GM12801 (cell line): ENCODE measurements around the gene ZNF646.

Source experiments
- TF ChIP-seq, protein P1 (sequence below): IDR thresholded peaks from one replicate; pipeline ENCODE4 v1.5.1; 2011; ENCODE audit warnings: control low read depth; ENCODE audit not compliant: insufficient read length; ENCODE audit errors: extremely low read depth

Gene ZNF646

DNA sequence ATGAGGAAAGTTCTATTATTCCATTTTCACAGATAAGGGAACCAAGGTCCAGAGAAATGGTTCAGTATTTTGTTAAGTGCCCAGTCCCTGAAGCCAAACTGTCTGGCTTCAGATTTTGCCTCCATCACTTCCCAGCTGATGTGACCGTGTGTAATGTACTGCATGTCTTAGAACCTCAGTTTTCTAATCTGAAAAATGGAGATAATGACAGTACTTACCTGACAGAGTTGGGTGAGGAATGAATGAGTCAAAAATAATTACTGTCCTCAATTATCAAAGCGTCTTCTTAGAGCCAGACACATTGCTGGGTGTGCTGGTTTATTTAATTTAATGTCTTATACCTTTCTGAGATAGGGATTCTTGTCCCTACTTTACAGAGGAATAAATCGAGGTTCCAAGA, 6.9 kb upstream of the ZNF646 start:
- TF ChIP-seq, protein P1, sequence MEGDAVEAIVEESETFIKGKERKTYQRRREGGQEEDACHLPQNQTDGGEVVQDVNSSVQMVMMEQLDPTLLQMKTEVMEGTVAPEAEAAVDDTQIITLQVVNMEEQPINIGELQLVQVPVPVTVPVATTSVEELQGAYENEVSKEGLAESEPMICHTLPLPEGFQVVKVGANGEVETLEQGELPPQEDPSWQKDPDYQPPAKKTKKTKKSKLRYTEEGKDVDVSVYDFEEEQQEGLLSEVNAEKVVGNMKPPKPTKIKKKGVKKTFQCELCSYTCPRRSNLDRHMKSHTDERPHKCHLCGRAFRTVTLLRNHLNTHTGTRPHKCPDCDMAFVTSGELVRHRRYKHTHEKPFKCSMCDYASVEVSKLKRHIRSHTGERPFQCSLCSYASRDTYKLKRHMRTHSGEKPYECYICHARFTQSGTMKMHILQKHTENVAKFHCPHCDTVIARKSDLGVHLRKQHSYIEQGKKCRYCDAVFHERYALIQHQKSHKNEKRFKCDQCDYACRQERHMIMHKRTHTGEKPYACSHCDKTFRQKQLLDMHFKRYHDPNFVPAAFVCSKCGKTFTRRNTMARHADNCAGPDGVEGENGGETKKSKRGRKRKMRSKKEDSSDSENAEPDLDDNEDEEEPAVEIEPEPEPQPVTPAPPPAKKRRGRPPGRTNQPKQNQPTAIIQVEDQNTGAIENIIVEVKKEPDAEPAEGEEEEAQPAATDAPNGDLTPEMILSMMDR = no peak

DNA sequence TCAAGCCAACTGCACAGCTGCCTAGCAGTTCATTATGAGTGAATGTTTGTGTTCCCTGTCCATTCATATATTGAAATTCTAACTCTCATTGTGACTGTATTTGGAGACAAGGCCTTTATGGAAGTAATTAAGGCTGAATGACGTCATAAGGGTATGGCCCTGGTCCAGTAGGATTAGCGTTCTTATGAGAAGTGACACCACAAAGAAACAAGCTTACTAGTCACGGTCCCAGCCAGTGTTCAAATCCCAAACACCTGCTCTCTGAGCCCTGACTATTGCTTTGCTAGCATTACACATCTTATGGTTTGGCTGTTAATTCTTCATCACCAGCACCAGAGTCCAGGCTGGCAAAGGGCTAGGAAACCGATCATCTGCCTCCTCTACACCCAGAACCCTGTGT, 2.4 kb upstream of the ZNF646 start:
- TF ChIP-seq, protein P1 = no peak

DNA sequence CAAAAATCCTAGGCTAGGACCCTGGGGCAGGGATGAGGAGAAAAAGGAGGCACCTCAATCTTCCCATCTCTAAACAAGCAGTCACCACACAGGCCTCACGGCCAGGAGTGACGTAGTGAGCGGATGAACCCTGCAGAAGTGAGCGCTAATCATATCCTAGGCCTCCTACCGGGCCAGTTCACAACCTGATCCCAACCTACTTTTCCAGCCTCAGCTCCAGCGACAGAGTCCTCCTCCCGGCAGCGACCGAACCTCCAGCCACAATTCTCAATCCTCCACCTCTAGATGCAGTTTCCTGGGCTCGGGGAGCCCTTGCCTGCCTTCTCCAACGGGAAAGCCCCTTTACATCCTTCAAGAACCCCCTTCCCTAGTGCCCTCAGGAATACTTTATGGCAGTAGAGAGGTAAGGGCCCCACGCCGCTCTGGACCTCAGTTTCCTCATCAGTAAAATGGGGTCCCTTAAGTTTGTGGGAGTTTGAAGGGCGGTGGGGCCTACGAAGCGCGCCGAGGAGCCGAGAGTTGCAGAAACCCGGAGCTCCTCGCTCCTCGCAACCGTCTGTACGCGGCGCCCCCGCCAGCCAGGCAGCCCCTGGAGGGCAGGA, 1.6 kb upstream of the ZNF646 start:
- TF ChIP-seq, protein P1 = no peak

GRCh38 chr16:31073142-31073969, 866 bp upstream of the ZNF646 start:
- TF ChIP-seq, protein P1 = no peak

- TF ChIP-seq, protein P1 = no peak
Observed at GRCh38 chr16:31074814-31075183, 577 bp downstream of the ZNF646 start.

GRCh38 chr16:31076319-31076718, 2.1 kb downstream of the ZNF646 start:
- TF ChIP-seq, protein P1 = no peak

DNA sequence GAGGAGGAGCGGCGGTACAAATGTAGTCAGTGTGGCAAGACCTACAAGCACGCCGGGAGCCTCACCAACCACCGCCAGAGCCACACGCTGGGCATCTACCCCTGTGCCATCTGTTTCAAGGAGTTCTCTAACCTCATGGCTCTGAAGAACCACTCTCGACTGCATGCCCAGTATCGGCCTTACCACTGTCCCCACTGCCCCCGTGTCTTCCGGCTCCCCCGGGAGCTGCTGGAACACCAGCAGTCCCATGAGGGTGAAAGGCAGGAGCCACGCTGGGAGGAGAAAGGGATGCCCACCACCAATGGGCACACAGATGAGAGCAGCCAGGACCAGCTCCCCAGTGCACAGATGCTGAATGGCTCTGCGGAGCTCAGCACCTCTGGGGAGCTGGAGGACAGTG, 2.8 kb downstream of the ZNF646 start:
- TF ChIP-seq, protein P1 = no peak
